GM18498 (cell line): ENCODE results near the gene ATAD3A.

Source experiments
- ATAC-seq: cut with Tn5 transposase; IDR thresholded peaks from one replicate; pipeline ENCODE4 v1.9.1; 2021; ENCODE audit warnings: mild to moderate bottlenecking, moderate library complexity; ENCODE audit not compliant: unreplicated experiment

Gene ATAD3A

DNA sequence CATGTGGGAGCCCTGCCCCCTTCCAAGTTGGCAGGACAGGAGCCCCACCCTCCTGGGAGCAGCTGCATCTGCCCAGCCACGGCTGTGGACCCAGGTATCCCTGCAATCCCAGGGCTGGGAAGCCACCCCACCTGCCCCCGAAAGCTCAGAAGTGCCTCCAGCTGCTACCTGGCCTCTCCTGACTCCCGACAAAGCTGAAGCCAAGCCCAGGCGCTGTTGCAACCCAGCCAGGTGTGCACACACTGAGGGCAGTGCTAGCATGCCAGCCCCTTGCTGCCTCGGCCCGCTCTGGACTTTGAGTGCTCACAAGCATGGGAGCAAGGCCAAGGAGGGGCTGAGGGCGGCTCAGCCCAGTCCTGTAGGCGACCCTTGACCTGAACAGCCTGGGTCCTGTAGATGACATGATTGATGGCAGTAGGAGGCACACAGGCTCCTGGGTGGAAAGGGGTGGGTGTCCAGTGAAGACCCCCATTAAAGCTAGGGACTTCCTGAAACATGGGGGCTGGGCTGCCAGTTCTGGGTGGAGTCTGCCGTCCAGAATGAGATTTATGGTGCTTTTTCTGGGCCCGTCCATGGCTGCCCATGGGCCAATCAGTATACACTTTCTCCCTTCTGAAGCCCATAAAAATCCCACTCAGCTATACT, 65.5 kb downstream of the ATAD3A start:
- ATAC-seq: no peak

DNA sequence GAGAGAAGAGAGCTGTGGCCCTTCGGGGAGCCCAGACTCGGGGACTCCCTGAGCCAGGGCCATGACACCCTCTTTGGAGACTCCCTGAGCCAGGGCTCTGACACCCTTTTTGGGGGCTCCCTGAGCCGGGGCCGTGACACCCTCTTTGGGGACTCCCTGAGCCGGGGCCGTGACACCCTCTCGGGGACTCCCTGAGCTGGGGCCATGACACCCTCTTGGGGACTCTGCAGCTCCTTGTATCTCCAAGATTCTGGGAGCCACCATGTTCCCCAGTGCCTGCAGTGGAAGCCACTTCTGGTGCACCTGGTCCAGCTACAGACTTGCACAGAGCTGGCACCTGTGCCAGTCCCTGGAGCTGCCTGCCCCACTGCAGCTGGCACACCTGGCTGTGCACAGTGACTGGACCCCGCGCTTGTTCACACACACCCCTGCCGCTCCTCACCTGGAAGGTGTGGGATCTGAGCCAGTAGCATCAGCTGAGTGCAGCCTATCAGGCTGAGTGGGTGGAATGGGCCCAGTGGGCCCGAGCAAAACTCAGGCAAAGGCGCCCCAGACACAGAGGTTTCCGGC, 66.5 kb downstream of the ATAD3A start:
- no peak for ATAC-seq

DNA sequence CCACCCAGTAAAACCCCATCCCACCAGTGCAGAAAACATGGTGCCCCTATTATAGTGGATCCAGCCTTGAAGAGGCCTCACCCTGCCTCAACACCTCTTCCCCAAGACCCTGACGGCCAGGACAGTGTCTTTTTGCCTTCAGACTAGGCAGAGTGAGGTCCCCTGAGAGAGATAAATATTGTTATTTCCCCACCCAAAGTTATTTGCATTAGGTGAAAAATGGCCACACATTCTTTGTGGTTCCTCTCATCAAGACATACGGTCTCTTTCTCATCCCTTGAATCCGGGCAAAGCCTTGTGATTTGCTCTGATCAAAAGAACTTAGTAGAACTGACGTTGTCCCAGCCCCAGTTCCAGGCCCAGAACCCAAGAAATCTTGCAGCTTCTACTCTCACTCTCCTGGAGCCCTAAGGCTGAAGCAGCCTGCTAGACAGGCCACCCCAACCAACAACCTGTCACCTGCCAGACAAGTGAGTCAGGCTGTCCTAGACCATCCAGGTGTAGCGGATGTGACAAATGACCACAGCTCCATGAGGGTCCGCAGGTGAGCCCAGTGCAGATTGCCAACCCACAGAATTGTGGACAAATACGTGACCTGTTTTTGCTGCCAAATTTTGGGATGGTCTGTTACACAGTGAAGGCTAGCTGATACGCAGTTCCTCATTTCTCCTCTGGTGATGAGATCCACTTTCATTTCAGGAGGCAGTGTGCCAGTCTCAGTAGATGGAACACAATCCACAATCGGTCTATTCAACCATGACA, 70.8 kb downstream of the ATAD3A start:
- ATAC-seq: no peak

DNA sequence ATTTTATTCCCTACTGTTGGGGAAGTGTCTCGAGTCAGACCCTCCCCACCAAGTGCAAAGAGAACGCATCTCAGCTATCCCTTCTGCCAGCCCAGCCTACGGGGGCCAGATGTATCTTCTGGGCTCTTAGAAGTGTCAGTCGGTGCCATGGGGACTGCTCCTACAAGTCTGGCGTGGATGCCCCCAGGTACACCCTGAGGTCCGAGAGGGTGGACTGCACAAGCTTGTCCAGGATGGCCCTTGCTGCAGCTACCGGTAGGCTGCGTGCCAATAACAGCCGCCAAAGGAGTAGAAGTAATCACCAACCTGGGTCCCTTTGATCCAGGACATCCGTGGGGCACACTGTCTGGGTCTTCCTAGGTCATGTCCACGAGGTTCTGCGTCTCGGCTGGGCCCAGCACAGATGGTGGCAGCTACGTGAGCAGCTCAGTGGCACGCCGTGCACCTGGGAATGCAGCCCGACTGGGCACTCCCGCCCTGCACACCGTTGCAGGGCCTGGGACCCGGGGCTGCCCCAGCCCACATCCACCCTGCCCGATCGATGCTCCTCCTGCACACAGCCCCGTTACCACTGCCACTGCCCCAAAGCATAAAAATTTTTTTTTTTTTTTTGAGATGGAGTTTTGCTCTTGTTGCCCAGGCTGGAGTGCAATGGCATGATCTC, 71.5 kb downstream of the ATAD3A start:
- no peak for ATAC-seq
